HepG2 (cell line): ENCODE results near the gene SEPHS2. TPM values are rescaled to one million over a fixed set of nuclear protein-coding genes. Genes with fewer than 3 reads are reported as not detected.

ENCODE experiments used
- AKNA ChIP-seq: sonication (generic); formaldehyde crosslinking; IDR thresholded peaks from 2 replicates; pipeline ENCODE4 v1.4.0; 2020; ENCODE audit warnings: missing genetic modification reagents, borderline replicate concordance
- CREBL2 ChIP-seq: sonication (generic); formaldehyde crosslinking; IDR thresholded peaks from 2 replicates; pipeline ENCODE4 v1.8.1; 2023; ENCODE audit warnings: missing genetic modification reagents, mild to moderate bottlenecking, borderline replicate concordance
- FOXK2 ChIP-seq: fragments of 450-650 bp; IDR thresholded peaks from 2 replicates; pipeline ENCODE4 v1.6.1; 2016
- GZF1 ChIP-seq: sonication (generic); formaldehyde crosslinking; IDR thresholded peaks from 2 replicates; pipeline ENCODE4 v1.5.1; 2020; ENCODE audit warnings: mild to moderate bottlenecking, missing genetic modification reagents
- HES4 ChIP-seq: sonication (generic); formaldehyde crosslinking; IDR thresholded peaks from 2 replicates; pipeline ENCODE4 v1.9.0; 2021; ENCODE audit warnings: mild to moderate bottlenecking, missing genetic modification reagents, borderline replicate concordance
- KAT8 ChIP-seq: IDR thresholded peaks from 2 replicates; pipeline ENCODE4 v1.6.1; 2016; ENCODE audit warnings: missing genetic modification reagents, missing compliant biosample characterization
- MIER2 ChIP-seq: IDR thresholded peaks from 2 replicates; pipeline ENCODE4 v1.6.1; 2016; ENCODE audit warnings: missing biosample characterization, missing genetic modification reagents
- REXO4 ChIP-seq: sonication (generic); formaldehyde crosslinking; IDR thresholded peaks from 2 replicates; pipeline ENCODE4 v1.8.0; 2022; ENCODE audit warnings: missing genetic modification reagents, mild to moderate bottlenecking, borderline replicate concordance
- SRSF1 ChIP-seq: fragments of 200-400 bp; formaldehyde crosslinking; optimal IDR thresholded peaks from 2 replicates; pipeline ENCODE3; 2017; ENCODE audit warnings: mild to moderate bottlenecking, low read depth, low read length, moderate library complexity
- TBL1XR1 ChIP-seq: fragments of 150-350 bp; IDR thresholded peaks from 2 replicates; pipeline ENCODE4 v1.6.1; 2014; ENCODE audit warnings: borderline replicate concordance, low read length; ENCODE audit not compliant: partially characterized antibody
- THAP7 ChIP-seq: sonication (generic); formaldehyde crosslinking; IDR thresholded peaks from 2 replicates; pipeline ENCODE4 v1.8.1; 2023; ENCODE audit warnings: mild to moderate bottlenecking, missing genetic modification reagents
- TRIM22 ChIP-seq: fragments of 450-650 bp; IDR thresholded peaks from 2 replicates; pipeline ENCODE4 v1.6.1; 2017
- ZFYVE20 ChIP-seq: sonication (generic); formaldehyde crosslinking; IDR thresholded peaks from 2 replicates; pipeline ENCODE4 v1.8.0; 2023; ENCODE audit warnings: low read depth, mild to moderate bottlenecking, moderate library complexity, missing genetic modification reagents, borderline replicate concordance
- ZHX1 ChIP-seq: sonication (generic); formaldehyde crosslinking; IDR thresholded peaks from 2 replicates; pipeline ENCODE4 v1.8.1; 2022; ENCODE audit warnings: low read depth, mild to moderate bottlenecking, missing genetic modification reagents
- ZNF232 ChIP-seq: sonication (generic); formaldehyde crosslinking; IDR thresholded peaks from 2 replicates; pipeline ENCODE4 v1.4.0; 2020; ENCODE audit warnings: missing genetic modification reagents, borderline replicate concordance
- ZNF430 ChIP-seq: sonication (generic); formaldehyde crosslinking; IDR thresholded peaks from 2 replicates; pipeline ENCODE4 v1.9.0; 2021; ENCODE audit warnings: mild to moderate bottlenecking, missing genetic modification reagents
- ZNF784 ChIP-seq: sonication (generic); formaldehyde crosslinking; IDR thresholded peaks from 2 replicates; pipeline ENCODE4 v1.5.1; 2020; ENCODE audit warnings: missing genetic modification reagents, mild to moderate bottlenecking, borderline replicate concordance
- polyA plus RNA-seq, 8 experiments: library from polyadenylated mRNA; depleted of rRNA in 3 of 8; stranded (reverse) in 7 of 8; unstranded in 1 of 8; fragments of >200 nt; fragmentation: Illumina TruSeq in 4 of 8; extraction: Trizol in 4 of 8; gene quantifications; 2 replicates each; pipeline versions ENCODE4 v1.2.1 to v1.2.3, GENCODE V29; 2011 to 2016; ENCODE audit warnings: low read depth in 4 of 8, missing spikeins in 1 of 8, mixed read lengths in 1 of 8; ENCODE audit not compliant: insufficient read depth in 1 of 8
- total RNA-seq, 5 experiments: library from RNA; depleted of rRNA; stranded (reverse); fragments of >200 nt; fragmentation: Illumina TruSeq; extraction: Trizol; gene quantifications; 2 replicates each; pipeline ENCODE4 v1.2.3, GENCODE V29; 2016; ENCODE audit warnings: low read depth in 1 of 5

Gene SEPHS2
- total and polyA plus RNA-seq, 2 of the 13 experiments (the other 11 are each of a cell fraction or from before 2014, with no cell fraction given): 20.7 to 127 TPM

- no peak for TF ChIP-seq THAP7
- 0 out of 2 replicates have a peak, but pooled peaks have one; percentile 30 for TF ChIP-seq GZF1 (CRISPR knock-in tag)
- no peak for TF ChIP-seq HES4 (CRISPR knock-in tag)
- no peak for TF ChIP-seq TRIM22
- TF ChIP-seq AKNA (CRISPR knock-in tag): no peak
- TF ChIP-seq SRSF1: no peak
- no peak for TF ChIP-seq ZFYVE20
- TF ChIP-seq ZHX1 (CRISPR knock-in tag): no peak
- no peak for TF ChIP-seq ZNF232 (CRISPR knock-in tag)
- 0 out of 2 replicates have a peak, but pooled peaks have one; percentile 22 for TF ChIP-seq KAT8 (CRISPR knock-in tag)
- no peak for TF ChIP-seq MIER2
- no peak for TF ChIP-seq FOXK2
- no peak for TF ChIP-seq CREBL2 (CRISPR knock-in tag)
- peak; percentile 23 for TF ChIP-seq ZNF430 (CRISPR knock-in tag)
- no peak for TF ChIP-seq TBL1XR1
- no peak for TF ChIP-seq ZNF784
- TF ChIP-seq REXO4: no peak
Measured at GRCh38 chr16:30444231-30445148, 1.2 kb downstream of the SEPHS2 start (continued).
